HG02610 (cell line): ENCODE data around the gene CINP.
"Not testable (repeated sequence)": the region's sequence is repeated elsewhere in the genome, so short reads cannot be mapped to it uniquely, and the experiment has no call there.

Source experiments
- ATAC-seq: cut with Tn5 transposase; IDR thresholded peaks from one replicate; pipeline ENCODE4 v1.9.1; 2021; ENCODE audit warnings: mild to moderate bottlenecking, moderate library complexity; ENCODE audit not compliant: unreplicated experiment

CINP gene

GRCh38 chr14:102356280-102356679, 6.4 kb downstream of the CINP start:
- ATAC-seq, result no peak

GRCh38 chr14:102353126-102353619, 9.5 kb downstream of the CINP start:
- no peak for ATAC-seq

GRCh38 chr14:102352213-102352612, 10.5 kb downstream of the CINP start:
- ATAC-seq, result no peak

DNA sequence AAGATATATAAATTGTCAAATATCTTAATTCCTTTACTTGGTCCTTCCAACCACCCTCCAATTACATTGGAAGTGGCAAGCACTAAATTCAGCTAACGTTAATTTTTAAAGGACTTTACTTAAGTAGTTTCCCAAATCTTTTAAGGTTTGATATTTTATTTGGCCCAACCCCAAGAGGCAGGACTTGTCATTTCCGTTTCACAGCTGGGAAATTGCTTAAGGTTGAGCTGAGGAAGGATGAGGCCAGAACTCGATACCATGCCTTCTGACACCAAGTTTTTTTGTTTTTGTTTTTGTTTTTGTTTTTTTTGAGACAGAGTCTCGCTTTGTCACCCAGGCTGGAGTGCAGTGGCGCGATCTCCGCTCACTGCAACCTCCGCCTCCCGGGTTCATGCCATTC, 11.1 kb downstream of the CINP start:
- not testable (repeated sequence) for ATAC-seq

- ATAC-seq, result no peak
Measured at GRCh38 chr14:102351023-102351422, 11.7 kb downstream of the CINP start.

- no peak for ATAC-seq
Measured at GRCh38 chr14:102348376-102348775, 14.3 kb downstream of the CINP start.

- no peak for ATAC-seq
Measured at GRCh38 chr14:102346645-102347044, 16.0 kb downstream of the CINP start.

DNA sequence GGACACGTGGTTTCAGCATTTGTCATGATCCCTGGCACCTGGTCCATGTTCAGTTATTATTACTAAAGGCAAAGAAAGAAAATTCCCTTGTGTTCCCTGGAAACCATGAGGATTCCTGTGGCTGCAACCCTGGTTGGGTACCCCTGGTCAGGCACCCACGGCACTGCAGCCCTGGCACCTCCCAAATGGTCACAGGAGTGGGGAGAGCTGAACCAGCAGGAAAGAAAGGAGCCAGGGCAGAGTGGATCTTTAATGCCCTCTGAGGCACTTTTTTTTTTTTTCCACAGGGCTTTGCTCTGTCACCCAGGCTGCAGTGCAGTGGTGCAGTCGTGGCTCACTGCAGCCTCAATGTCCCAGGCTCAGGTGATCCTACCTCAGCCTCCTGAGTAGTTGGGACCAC, 17.5 kb downstream of the CINP start:
- ATAC-seq, result no peak

DNA sequence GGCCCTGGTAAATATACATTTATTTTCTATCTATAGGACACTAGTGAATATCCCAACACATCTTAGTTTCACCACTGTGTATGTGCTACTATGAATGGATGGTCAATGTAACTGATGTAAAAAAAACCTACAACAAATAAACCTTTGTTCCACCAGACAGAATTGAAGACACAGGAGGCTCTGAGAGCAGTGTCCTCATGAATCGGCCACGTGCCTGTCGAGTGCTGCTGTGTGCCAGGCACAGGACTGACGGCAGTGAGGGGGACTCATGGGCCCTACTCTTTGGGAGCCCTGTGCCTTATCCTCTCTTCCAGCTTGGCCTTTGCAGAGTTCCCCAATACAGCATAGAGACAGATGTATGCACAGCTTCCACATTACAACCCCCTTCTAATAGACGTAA, 18.2 kb downstream of the CINP start:
- ATAC-seq, result no peak

- ATAC-seq, result no peak
Measured at GRCh38 chr14:102344084-102344483, 18.6 kb downstream of the CINP start.

GRCh38 chr14:102342238-102342637, 20.5 kb downstream of the CINP start:
- ATAC-seq, result no peak

GRCh38 chr14:102341566-102341965, 21.1 kb downstream of the CINP start:
- ATAC-seq, result no peak

GRCh38 chr14:102338724-102339123, 24.0 kb downstream of the CINP start:
- no peak for ATAC-seq

- ATAC-seq, result no peak
Measured at GRCh38 chr14:102335163-102335562, 27.5 kb downstream of the CINP start.

DNA sequence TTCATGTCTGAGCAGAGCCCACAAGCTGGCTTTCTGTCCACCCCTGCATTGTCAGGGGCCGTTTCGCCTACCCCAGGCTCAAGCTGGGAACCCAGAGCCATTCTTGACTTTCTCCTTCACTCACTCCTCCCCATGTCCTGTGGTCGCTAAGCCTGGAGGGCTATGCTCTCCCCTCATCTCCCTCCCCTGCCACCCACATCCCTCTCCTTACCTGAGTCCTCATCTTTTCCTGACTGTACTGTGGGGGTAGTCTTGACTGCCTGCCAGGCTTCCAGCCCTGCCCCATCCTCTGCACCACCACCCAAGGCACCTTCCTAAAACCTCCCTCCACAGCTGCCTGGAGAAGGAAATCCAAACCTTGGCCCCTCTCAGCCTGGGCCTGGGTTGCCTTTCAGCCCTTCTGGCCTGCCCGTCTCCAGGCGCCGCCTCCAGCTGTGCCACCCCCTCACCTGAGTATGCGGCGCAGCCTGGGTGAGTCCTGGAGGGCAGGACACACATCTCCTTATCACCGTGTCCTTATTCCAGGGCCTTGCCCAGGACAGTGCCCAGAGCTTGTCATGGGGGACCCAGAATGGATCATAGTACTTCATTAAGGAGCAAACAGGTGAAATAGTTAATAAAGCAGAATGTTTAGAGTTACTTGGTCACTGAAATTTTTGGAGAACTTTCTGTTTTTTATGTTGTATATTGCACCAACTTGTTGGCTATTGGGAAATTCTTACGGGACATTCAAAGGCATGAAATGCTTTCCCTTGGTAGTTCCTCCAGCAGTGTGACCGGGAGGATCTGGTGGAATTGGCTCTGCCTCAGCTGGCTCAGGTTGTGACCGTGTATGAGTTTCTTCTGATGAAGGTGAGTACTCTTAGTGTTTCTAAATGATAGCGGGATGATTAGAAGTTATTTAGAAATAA, 28.6 kb downstream of the CINP start:
- ATAC-seq, result no peak

DNA sequence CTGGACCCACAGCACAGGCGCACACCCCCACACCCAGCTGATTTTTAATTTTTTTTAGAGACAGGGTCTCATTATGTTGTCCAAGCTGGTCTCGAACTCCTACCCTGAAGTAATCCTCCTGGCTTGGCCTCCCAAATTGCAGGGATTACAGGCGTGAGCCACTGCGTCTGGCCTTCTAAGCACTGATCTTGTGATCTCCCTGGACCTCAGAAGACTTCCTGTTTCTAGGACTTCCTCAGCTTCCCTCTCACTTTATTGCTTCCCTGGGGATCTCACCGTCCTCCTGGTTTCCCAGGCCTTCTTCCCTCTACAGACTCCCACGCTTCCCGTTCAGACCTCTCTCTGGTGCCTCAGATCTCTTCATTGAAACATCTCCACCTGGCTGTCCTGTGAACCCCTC, 29.3 kb downstream of the CINP start:
- no peak for ATAC-seq

- no peak for ATAC-seq
Measured at GRCh38 chr14:102330806-102331205, 31.9 kb downstream of the CINP start.

- not testable (repeated sequence) for ATAC-seq
Measured at GRCh38 chr14:102329381-102329780, 33.3 kb downstream of the CINP start.

GRCh38 chr14:102326583-102326982, 36.1 kb downstream of the CINP start:
- no peak for ATAC-seq

GRCh38 chr14:102325791-102326345, 36.8 kb downstream of the CINP start:
- ATAC-seq, result no peak

DNA sequence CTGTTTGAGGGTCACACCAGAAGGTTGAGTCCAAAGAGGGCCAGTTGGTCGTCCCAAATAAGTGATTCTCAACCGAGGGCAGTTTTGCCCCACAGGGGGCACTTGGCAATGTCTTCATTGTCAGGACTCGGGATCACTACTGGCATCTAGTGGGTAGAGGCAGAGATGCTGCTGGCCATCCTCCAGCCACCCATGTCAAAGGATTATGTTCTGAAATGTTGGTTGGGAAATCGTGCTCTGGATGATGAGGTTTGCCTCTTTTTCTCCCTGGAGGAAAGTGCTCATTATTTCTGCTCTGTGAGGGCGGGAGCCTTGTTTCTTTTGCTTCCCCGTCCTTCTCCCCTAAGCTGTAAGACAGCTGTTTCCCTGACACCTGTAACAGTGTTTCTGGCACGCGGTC, 39.6 kb downstream of the CINP start:
- ATAC-seq, result no peak
